Urinary bladder (tissue), 4 donors: ENCODE measurements around the gene DBH. TPM values are rescaled to one million over a fixed set of nuclear protein-coding genes. Genes with fewer than 3 reads are reported as not detected.

Experiments
- DNase-seq: peaks from one replicate; pipeline ENCODE4 v3.0.0-alpha.2; 2015; ENCODE audit errors: extremely low spot score
- H3K27ac ChIP-seq: one replicate; pipeline ENCODE4 v1.5.1; 2013; ENCODE audit warnings: low read depth, mild to moderate bottlenecking, moderate library complexity
- H3K36me3 ChIP-seq: one replicate; pipeline ENCODE4 v1.6.1; 2013; ENCODE audit warnings: mild to moderate bottlenecking, moderate library complexity; ENCODE audit not compliant: insufficient read depth
- H3K4me1 ChIP-seq: one replicate; pipeline ENCODE4 v1.6.1; 2013; ENCODE audit warnings: mild to moderate bottlenecking, moderate library complexity; ENCODE audit not compliant: insufficient read depth
- H3K4me3 ChIP-seq: one replicate; pipeline ENCODE4 v1.5.1; 2013; ENCODE audit warnings: low read depth, low read length
- WGBS: extraction: QIAGEN DNeasy Blood & Tissue Kit; methylation state at CpG from one replicate; pipeline ENCODE4 v1.1.7; 2013; 5-methylcytosine and 5-hydroxymethylcytosine counted together
- polyA plus RNA-seq: library from polyadenylated mRNA; stranded (reverse); fragments of 200-250 nt; gene quantifications from one replicate; pipeline ENCODE4 v1.2.3, GENCODE V29; 2013
- total RNA-seq: library from RNA; depleted of rRNA; stranded (reverse); fragments of >200 nt; gene quantifications from one replicate; pipeline ENCODE4 v1.2.3, GENCODE V29; 2014
- donor health status: healthy with polysubstance abuse.
- donor health status: healthy.

DBH gene
- 0.79 TPM for total RNA-seq
- polyA plus RNA-seq = 0.98 TPM

- peak; percentile 17 for DNase-seq
- Histone ChIP-seq H3K4me3 (no peak within 1 kb of the TSS), H3K36me3 (no peaks in the 10 kb centered on the region), H3K27ac (no peak within 1 kb of the TSS), H3K4me1 (no peaks in the 10 kb centered on the region)
- 86% methylated on average over 24 of the region's 24 CpGs for WGBS
Observed at GRCh38 chr9:133635533-133636531, at the start of gene DBH. TSS of gene DBH (plus strand) at chr9:133636363. CDS start at chr9:133636372, 9 bp downstream.

GRCh38 chr9:133587051-133587450 is 49.1 kb upstream of the DBH start:
- H3K4me1 ChIP-seq = no peaks in the 10 kb centered on the region
- WGBS = 87% methylated on average over 8 of the region's 8 CpGs
- H3K4me3 ChIP-seq = no peak overlapping the region
- H3K27ac ChIP-seq = no peak overlapping the region
- no peak for DNase-seq
- no peaks in the 10 kb centered on the region for H3K36me3 ChIP-seq

- Histone ChIP-seq H3K36me3 (no peaks in the 10 kb centered on the region), H3K27ac (no peak overlapping the region), H3K4me3 (no peak overlapping the region), H3K4me1 (no peaks in the 10 kb centered on the region)
- WGBS = 84% methylated on average over 6 of the region's 6 CpGs
- DNase-seq = no peak
Observed at GRCh38 chr9:133587466-133587865, 48.7 kb upstream of the DBH start.

- Histone ChIP-seq H3K27ac (no peak overlapping the region), H3K4me3 (no peak overlapping the region), H3K4me1 (no peaks in the 10 kb centered on the region), H3K36me3 (no peaks in the 10 kb centered on the region)
- DNase-seq = no peak
- WGBS = 43% methylated on average over 19 of the region's 19 CpGs
Observed at GRCh38 chr9:133589454-133590227, 46.5 kb upstream of the DBH start.

GRCh38 chr9:133590231-133590855 is 45.8 kb upstream of the DBH start:
- 68% methylated on average over 20 of the region's 20 CpGs for WGBS
- Histone ChIP-seq H3K4me3 (no peak overlapping the region), H3K36me3 (no peaks in the 10 kb centered on the region), H3K4me1 (no peaks in the 10 kb centered on the region), H3K27ac (no peak overlapping the region)
- DNase-seq = no peak

GRCh38 chr9:133591116-133591910 is 44.9 kb upstream of the DBH start:
- H3K36me3 ChIP-seq = no peaks in the 10 kb centered on the region
- WGBS = 89% methylated on average over 17 of the region's 17 CpGs
- no peak overlapping the region for H3K4me3 ChIP-seq
- no peak overlapping the region for H3K27ac ChIP-seq
- no peak for DNase-seq
- H3K4me1 ChIP-seq = no peaks in the 10 kb centered on the region

GRCh38 chr9:133591985-133592384 is 44.2 kb upstream of the DBH start:
- Histone ChIP-seq H3K36me3 (no peaks in the 10 kb centered on the region), H3K4me3 (no peak overlapping the region), H3K4me1 (no peaks in the 10 kb centered on the region), H3K27ac (no peak overlapping the region)
- no peak for DNase-seq
- WGBS = 66% methylated on average over 10 of the region's 10 CpGs

GRCh38 chr9:133592731-133593409 is 43.3 kb upstream of the DBH start:
- 77% methylated on average over 17 of the region's 17 CpGs for WGBS
- Histone ChIP-seq H3K4me3 (no peak overlapping the region), H3K27ac (no peak overlapping the region), H3K36me3 (no peaks in the 10 kb centered on the region), H3K4me1 (no peaks in the 10 kb centered on the region)
- no peak for DNase-seq

- Histone ChIP-seq H3K27ac (no peak overlapping the region), H3K36me3 (no peaks in the 10 kb centered on the region), H3K4me1 (no peaks in the 10 kb centered on the region), H3K4me3 (no peak overlapping the region)
- DNase-seq = no peak
- 70% methylated on average over 15 of the region's 15 CpGs for WGBS
Observed at GRCh38 chr9:133593587-133594253, 42.4 kb upstream of the DBH start.

- no peak overlapping the region for H3K27ac ChIP-seq
- 93% methylated on average over 2 of the region's 2 CpGs for WGBS
- H3K4me1 ChIP-seq = no peaks in the 10 kb centered on the region
- no peak for DNase-seq
- H3K36me3 ChIP-seq = no peaks in the 10 kb centered on the region
- no peak overlapping the region for H3K4me3 ChIP-seq
Observed at GRCh38 chr9:133594310-133594709, 41.9 kb upstream of the DBH start.

GRCh38 chr9:133595910-133596309 is 40.3 kb upstream of the DBH start:
- no peak overlapping the region for H3K27ac ChIP-seq
- no peaks in the 10 kb centered on the region for H3K4me1 ChIP-seq
- H3K4me3 ChIP-seq = no peak overlapping the region
- no peak for DNase-seq
- no peaks in the 10 kb centered on the region for H3K36me3 ChIP-seq
- WGBS = 79% methylated on average over 8 of the region's 8 CpGs

GRCh38 chr9:133597316-133597957 is 38.7 kb upstream of the DBH start:
- Histone ChIP-seq H3K27ac (no peak overlapping the region), H3K36me3 (no peaks in the 10 kb centered on the region), H3K4me1 (no peaks in the 10 kb centered on the region), H3K4me3 (no peak overlapping the region)
- no peak for DNase-seq
- WGBS = 82% methylated on average over 7 of the region's 7 CpGs
